Ishikawa (cell line): ENCODE measurements around the gene SH3RF3.

Source experiments
- CEBPB ChIP-seq: IDR thresholded peaks from 2 replicates; pipeline ENCODE4 v1.6.1; 2012
- CREB1 ChIP-seq: IDR thresholded peaks from 2 replicates; pipeline ENCODE4 v1.6.1; 2012; ENCODE audit warnings: low read depth
- EGR1 ChIP-seq: IDR thresholded peaks from 2 replicates; pipeline ENCODE4 v1.6.1; 2012
- EP300 ChIP-seq: IDR thresholded peaks from 2 replicates; pipeline ENCODE4 v1.6.1; 2012; ENCODE audit warnings: borderline replicate concordance
- FOXM1 ChIP-seq: IDR thresholded peaks from 2 replicates; pipeline ENCODE4 v1.6.1; 2012; ENCODE audit warnings: low read depth, borderline replicate concordance
- MAX ChIP-seq: IDR thresholded peaks from 2 replicates; pipeline ENCODE4 v1.6.1; 2012
- NFIC ChIP-seq: IDR thresholded peaks from 2 replicates; pipeline ENCODE4 v1.6.1; 2012
- RAD21 ChIP-seq: IDR thresholded peaks from 2 replicates; pipeline ENCODE4 v1.6.1; 2012; ENCODE audit warnings: low read depth
- TAF1 ChIP-seq: IDR thresholded peaks from 2 replicates; pipeline ENCODE4 v1.6.1; 2012; ENCODE audit warnings: low read depth, mild to moderate bottlenecking
- TCF12 ChIP-seq: IDR thresholded peaks from 2 replicates; pipeline ENCODE4 v1.6.1; 2012; ENCODE audit warnings: low read depth
- TEAD4 ChIP-seq: IDR thresholded peaks from 2 replicates; pipeline ENCODE4 v1.6.1; 2012
- USF1 ChIP-seq: IDR thresholded peaks from 2 replicates; pipeline ENCODE4 v1.6.1; 2012
- YY1 ChIP-seq: IDR thresholded peaks from 2 replicates; pipeline ENCODE4 v1.6.1; 2012; ENCODE audit warnings: low read depth
- ZBTB7A ChIP-seq: IDR thresholded peaks from 2 replicates; pipeline ENCODE4 v1.6.1; 2012; ENCODE audit warnings: low read depth
- TF ChIP-seq, protein P1 (sequence below): IDR thresholded peaks from 2 replicates; pipeline ENCODE4 v1.6.1; 2012; ENCODE audit warnings: low read depth, mild to moderate bottlenecking

Gene SH3RF3

GRCh38 chr2:109265369-109265768 lies 136.4 kb downstream of the SH3RF3 start:
- no peak for TF ChIP-seq MAX
- no peak for TF ChIP-seq TAF1
- no peak for TF ChIP-seq YY1
- TF ChIP-seq EP300, result no peak
- no peak for TF ChIP-seq NFIC
- TF ChIP-seq ZBTB7A, result no peak
- TF ChIP-seq USF1, result no peak
- TF ChIP-seq EGR1, result no peak
- no peak for TF ChIP-seq CEBPB
- no peak for TF ChIP-seq CREB1
- TF ChIP-seq, protein P1, sequence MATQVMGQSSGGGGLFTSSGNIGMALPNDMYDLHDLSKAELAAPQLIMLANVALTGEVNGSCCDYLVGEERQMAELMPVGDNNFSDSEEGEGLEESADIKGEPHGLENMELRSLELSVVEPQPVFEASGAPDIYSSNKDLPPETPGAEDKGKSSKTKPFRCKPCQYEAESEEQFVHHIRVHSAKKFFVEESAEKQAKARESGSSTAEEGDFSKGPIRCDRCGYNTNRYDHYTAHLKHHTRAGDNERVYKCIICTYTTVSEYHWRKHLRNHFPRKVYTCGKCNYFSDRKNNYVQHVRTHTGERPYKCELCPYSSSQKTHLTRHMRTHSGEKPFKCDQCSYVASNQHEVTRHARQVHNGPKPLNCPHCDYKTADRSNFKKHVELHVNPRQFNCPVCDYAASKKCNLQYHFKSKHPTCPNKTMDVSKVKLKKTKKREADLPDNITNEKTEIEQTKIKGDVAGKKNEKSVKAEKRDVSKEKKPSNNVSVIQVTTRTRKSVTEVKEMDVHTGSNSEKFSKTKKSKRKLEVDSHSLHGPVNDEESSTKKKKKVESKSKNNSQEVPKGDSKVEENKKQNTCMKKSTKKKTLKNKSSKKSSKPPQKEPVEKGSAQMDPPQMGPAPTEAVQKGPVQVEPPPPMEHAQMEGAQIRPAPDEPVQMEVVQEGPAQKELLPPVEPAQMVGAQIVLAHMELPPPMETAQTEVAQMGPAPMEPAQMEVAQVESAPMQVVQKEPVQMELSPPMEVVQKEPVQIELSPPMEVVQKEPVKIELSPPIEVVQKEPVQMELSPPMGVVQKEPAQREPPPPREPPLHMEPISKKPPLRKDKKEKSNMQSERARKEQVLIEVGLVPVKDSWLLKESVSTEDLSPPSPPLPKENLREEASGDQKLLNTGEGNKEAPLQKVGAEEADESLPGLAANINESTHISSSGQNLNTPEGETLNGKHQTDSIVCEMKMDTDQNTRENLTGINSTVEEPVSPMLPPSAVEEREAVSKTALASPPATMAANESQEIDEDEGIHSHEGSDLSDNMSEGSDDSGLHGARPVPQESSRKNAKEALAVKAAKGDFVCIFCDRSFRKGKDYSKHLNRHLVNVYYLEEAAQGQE, result no peak
- no peak for TF ChIP-seq TCF12
- no peak for TF ChIP-seq RAD21
- no peak for TF ChIP-seq FOXM1
- no peak for TF ChIP-seq TEAD4

GRCh38 chr2:109265953-109266352 lies 136.9 kb downstream of the SH3RF3 start:
- TF ChIP-seq CEBPB, result no peak
- TF ChIP-seq USF1, result no peak
- no peak for TF ChIP-seq NFIC

DNA sequence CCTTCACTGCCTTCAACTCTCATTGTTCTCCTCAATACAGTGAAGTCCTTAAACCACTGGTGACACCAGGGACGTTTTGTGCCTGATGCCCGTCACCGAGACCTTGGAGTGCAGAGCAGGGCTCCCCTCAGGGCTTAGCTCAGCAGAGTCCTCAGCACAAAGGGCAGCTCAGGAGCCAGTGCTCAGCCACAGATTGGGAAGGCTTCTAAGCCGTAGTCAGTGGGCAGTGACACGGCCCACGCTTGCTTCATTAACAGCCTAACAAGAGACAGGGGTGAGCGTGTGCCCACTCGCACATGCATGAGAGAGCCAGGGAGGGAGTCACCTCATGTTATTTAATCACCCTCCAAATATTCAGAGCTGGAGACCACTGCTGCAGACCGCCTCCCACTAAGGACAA lies 137.5 kb downstream of the SH3RF3 start:
- TF ChIP-seq EGR1 (no peak), TCF12 (no peak), FOXM1 (no peak), MAX (no peak), NFIC (no peak), RAD21 (no peak), TAF1 (no peak), ZBTB7A (no peak), EP300 (no peak), TEAD4 (no peak), CREB1 (no peak), YY1 (no peak), USF1 (no peak)
- TF ChIP-seq, protein P1, result no peak

- TF ChIP-seq YY1, result no peak
- TF ChIP-seq TCF12, result no peak
- TF ChIP-seq FOXM1, result no peak
- TF ChIP-seq NFIC, result no peak
- no peak for TF ChIP-seq TEAD4
- TF ChIP-seq ZBTB7A, result no peak
- TF ChIP-seq CEBPB, result no peak
- TF ChIP-seq, protein P1, result no peak
- no peak for TF ChIP-seq USF1
- TF ChIP-seq MAX, result no peak
- TF ChIP-seq RAD21, result no peak
- no peak for TF ChIP-seq EGR1
- TF ChIP-seq TAF1, result no peak
- no peak for TF ChIP-seq CREB1
- no peak for TF ChIP-seq EP300
Observed at GRCh38 chr2:109266998-109267854, 138.2 kb downstream of the SH3RF3 start.
